Measurements from ENCODE around the gene FBLN1. TPM values are rescaled to one million over a fixed set of nuclear protein-coding genes. Genes with fewer than 3 reads are reported as not detected.

FBLN1 gene
- total and polyA plus RNA-seq, 5 donors from 2014 or later, result 0.49 TPM; not detected in 4

DNA sequence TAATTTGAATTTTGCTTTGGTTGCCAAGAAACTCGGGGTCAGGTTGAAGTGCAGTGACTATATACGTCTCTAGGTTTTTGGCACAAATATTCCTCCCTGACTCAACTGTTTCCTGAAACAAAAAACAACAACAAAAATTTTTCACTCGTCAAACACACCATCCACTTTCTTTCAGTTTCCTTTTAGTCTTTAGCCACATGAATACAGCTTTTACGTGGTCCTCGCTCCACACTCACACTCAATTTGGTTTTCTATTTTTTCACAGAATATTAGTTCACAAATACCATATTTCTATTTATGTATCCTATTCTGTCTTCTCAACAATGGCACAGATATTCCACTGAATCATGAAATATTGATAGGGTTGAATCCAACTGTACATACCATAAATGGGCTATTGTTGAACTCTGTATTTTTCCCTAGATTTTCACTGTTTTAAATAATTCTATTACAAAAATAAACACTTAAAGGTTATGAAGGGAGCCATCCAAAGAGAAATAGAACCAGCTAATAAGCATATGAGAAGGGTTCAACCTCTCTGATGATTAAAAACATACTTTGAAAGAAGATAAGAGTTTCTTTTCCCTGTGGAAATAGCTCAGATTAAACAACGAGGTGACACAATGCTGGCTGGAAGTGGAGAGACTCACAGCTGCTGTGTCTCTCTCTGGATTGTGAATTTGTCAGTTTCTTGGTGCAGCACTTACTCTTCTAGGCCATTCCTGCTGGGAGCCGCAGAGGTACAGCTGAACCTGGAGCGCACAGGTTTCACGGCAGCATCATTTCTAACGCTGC lies 5.1 kb upstream of the FBLN1 start:
- no peaks in the 10 kb centered on the region for H3K36me3 Mint-ChIP-seq
- H3K4me1 Mint-ChIP-seq, result peaks cover 0 to 5% (median 3%) of the 10 kb centered on the region in 4 donors
- no peak for DNase-seq
- Histone ChIP-seq H3K4me3 (ENCODE audit: low read depth, low read length) (no peak overlapping the region), H3K9me3 (ENCODE audit: control insufficient read depth in 2 of 2, low read length in 2 of 2) (no peaks in the 10 kb centered on the region), H3K27ac (ENCODE audit: insufficient read depth, low read length, poor library complexity, severe bottlenecking) (no peak overlapping the region), H3K36me3 (ENCODE audit: control insufficient read depth, insufficient read depth, low read length) (no peaks in the 10 kb centered on the region), H3K27me3 (ENCODE audit: control insufficient read depth, insufficient read depth, low read length) (peaks cover 2% of the 10 kb centered on the region), H3K4me1 (ENCODE audit: control insufficient read depth, insufficient read depth, low read length, poor library complexity, severe bottlenecking) (no peaks in the 10 kb centered on the region)
- no peak overlapping the region for H3K27ac Mint-ChIP-seq
- ATAC-seq (ENCODE audit: low read depth in 2 of 2), result no peak
- peaks cover 26% of the 10 kb centered on the region for H3K27me3 Mint-ChIP-seq
- H3K4me3 Mint-ChIP-seq, result no peak overlapping the region
- H3K9me3 Mint-ChIP-seq, result no peaks in the 10 kb centered on the region

DNA sequence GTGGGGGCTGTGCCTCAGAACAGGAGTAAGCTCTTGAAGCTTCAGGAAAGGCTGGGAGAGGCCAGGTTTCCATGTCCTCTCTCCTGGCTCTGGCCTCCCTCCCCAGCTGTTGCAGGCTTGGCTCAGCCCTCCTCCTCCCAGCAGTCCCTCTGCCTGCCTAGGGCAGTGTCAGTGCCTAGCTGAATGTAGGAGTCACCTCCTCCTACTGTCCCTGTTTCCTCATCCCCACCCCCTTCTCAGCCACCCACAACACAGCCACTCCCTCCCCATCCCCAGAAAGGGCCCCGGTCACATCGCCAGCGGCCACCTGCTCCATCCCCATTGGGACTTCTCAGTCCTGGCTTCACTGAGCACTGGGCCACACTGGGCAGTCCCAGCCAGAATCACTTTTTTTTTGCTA lies 2.9 kb upstream of the FBLN1 start:
- Mint-ChIP-seq H3K9me3 (no peaks in the 10 kb centered on the region), H3K27me3 (peaks cover 33% of the 10 kb centered on the region), H3K27ac (no peak overlapping the region), H3K4me3 (no peak overlapping the region), H3K36me3 (no peaks in the 10 kb centered on the region), H3K4me1 (peaks cover 0 to 5% (median 2%) of the 10 kb centered on the region in 4 donors)
- Histone ChIP-seq H3K9me3 (ENCODE audit: control insufficient read depth in 2 of 2, low read length in 2 of 2) (no peaks in the 10 kb centered on the region), H3K27ac (ENCODE audit: insufficient read depth, low read length, poor library complexity, severe bottlenecking) (no peak overlapping the region), H3K4me3 (ENCODE audit: low read depth, low read length) (no peak overlapping the region), H3K36me3 (ENCODE audit: control insufficient read depth, insufficient read depth, low read length) (no peaks in the 10 kb centered on the region), H3K27me3 (ENCODE audit: control insufficient read depth, insufficient read depth, low read length) (peaks cover 2% of the 10 kb centered on the region), H3K4me1 (ENCODE audit: control insufficient read depth, insufficient read depth, low read length, poor library complexity, severe bottlenecking) (peaks cover 8% of the 10 kb centered on the region)
- DNase-seq (no peak), ATAC-seq (ENCODE audit: low read depth in 2 of 2) (no peak)

GRCh38 chr22:45503050-45503815 lies 550 bp downstream of the FBLN1 start:
- Histone ChIP-seq H3K4me3 (ENCODE audit: low read depth, low read length) (no peak overlapping the region), H3K27ac (ENCODE audit: insufficient read depth, low read length, poor library complexity, severe bottlenecking) (no peak overlapping the region), H3K9me3 (ENCODE audit: control insufficient read depth in 2 of 2, low read length in 2 of 2) (no peaks in the 10 kb centered on the region), H3K27me3 (ENCODE audit: control insufficient read depth, insufficient read depth, low read length) (peaks cover 2% of the 10 kb centered on the region), H3K36me3 (ENCODE audit: control insufficient read depth, insufficient read depth, low read length) (no peaks in the 10 kb centered on the region), H3K4me1 (ENCODE audit: control insufficient read depth, insufficient read depth, low read length, poor library complexity, severe bottlenecking) (peaks cover 8% of the 10 kb centered on the region)
- no peak for DNase-seq
- H3K27me3 Mint-ChIP-seq, result peaks cover 36% of the 10 kb centered on the region
- H3K4me3 Mint-ChIP-seq, result peak overlapping the region in 1 of 4 donors; percentile 28
- peaks cover 0 to 2% (median 0%) of the 10 kb centered on the region in 7 donors for H3K9me3 Mint-ChIP-seq
- ATAC-seq (ENCODE audit: low read depth in 2 of 2), result no peak
- H3K36me3 Mint-ChIP-seq, result no peaks in the 10 kb centered on the region
- H3K4me1 Mint-ChIP-seq, result peaks cover 0 to 2% (median 0%) of the 10 kb centered on the region in 4 donors
- H3K27ac Mint-ChIP-seq, result no peak overlapping the region

DNA sequence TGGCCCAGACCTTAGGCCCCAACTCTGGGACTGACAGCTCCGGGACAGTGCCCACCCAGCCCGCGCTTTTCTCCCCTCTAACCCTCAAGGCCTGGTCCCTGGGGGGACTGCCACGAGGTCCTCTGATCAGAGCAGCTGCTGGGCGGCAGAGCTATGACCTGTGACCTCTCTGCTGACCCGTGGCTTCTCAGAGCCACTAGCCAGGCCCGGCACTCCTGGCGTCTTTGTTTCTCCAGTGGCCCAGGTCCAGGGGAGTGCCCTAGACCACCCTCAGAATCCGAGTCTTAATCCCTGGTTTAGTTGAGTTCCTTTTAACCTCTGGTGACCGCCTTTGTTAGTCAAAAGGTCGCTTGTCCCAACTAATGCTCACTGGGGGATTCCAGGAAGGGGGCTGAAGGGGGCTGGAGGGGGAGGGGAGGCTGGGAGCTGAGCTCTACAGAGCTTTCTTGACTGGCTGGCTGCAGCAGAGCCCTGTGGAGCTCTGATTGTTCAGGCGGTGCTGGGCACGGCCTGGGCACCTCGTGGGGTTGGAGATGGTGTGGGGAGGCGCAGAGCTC lies 1.2 kb downstream of the FBLN1 start:
- no peak for ATAC-seq (ENCODE audit: low read depth in 2 of 2)
- Mint-ChIP-seq H3K36me3 (no peaks in the 10 kb centered on the region), H3K9me3 (peaks cover 0 to 2% (median 0%) of the 10 kb centered on the region in 7 donors), H3K27ac (no peak overlapping the region), H3K27me3 (peaks cover 42% of the 10 kb centered on the region), H3K4me1 (no peaks in the 10 kb centered on the region), H3K4me3 (peak overlapping the region in 2 of 4 donors; percentile 54 to 78)
- Histone ChIP-seq H3K36me3 (ENCODE audit: control insufficient read depth, insufficient read depth, low read length) (no peaks in the 10 kb centered on the region), H3K27me3 (ENCODE audit: control insufficient read depth, insufficient read depth, low read length) (peaks cover 2% of the 10 kb centered on the region), H3K27ac (ENCODE audit: insufficient read depth, low read length, poor library complexity, severe bottlenecking) (no peak overlapping the region), H3K4me3 (ENCODE audit: low read depth, low read length) (no peak overlapping the region), H3K9me3 (ENCODE audit: control insufficient read depth in 2 of 2, low read length in 2 of 2) (no peaks in the 10 kb centered on the region), H3K4me1 (ENCODE audit: control insufficient read depth, insufficient read depth, low read length, poor library complexity, severe bottlenecking) (peaks cover 8% of the 10 kb centered on the region)
- DNase-seq, result no peak

DNA sequence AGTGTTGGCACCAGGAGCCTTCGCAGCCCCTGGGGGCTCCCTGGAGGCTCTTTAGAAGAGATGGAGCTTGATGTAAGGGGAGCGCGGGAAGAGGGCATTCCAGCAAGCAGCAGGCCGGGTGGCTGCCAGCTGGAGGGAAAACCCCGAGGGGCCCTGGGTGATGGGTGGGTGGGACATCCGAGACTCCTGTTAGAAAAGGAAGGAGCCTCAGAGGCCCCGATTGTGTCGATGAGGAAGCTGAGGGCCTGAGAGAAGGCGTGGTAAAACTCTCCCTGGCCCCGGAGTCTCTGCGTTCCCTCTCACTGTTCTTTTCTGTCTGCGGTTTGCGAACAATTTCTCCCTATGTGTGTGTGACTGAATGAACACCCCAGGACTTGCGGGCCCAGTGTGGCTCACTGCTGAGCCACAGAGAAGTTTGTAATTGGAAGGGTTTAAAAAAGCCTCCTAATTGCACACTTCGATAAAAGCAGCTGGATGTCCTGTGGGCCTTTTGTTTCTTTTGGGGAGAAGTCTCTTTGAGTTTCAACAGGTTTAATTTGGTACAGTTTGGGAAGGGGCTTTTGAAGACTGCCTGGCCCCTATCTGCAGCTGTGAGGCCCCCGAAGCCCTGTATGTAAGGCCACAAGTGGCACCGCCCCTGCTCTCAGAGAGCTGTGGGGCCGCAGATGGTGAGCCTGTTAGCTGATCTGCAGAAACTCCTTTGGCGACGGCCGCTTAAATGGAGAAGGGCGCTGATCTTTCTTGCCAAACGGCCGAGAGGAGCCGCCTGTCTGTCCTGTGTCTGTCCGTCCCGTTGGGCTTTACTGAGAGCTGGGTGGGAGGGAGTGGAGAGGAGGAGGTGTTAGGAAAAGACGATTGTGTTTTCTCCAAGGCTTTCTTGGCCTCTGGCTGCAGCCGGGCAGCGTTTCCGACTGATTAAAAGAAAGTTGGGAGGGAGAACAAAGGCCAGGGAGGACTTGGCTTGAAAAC lies 2.0 kb downstream of the FBLN1 start:
- DNase-seq (no peak), ATAC-seq (ENCODE audit: low read depth in 2 of 2) (no peak)
- Histone ChIP-seq H3K4me1 (ENCODE audit: control insufficient read depth, insufficient read depth, low read length, poor library complexity, severe bottlenecking) (peaks cover 8% of the 10 kb centered on the region), H3K9me3 (ENCODE audit: control insufficient read depth in 2 of 2, low read length in 2 of 2) (no peaks in the 10 kb centered on the region), H3K27ac (ENCODE audit: insufficient read depth, low read length, poor library complexity, severe bottlenecking) (no peak overlapping the region), H3K4me3 (ENCODE audit: low read depth, low read length) (no peak overlapping the region), H3K36me3 (ENCODE audit: control insufficient read depth, insufficient read depth, low read length) (no peaks in the 10 kb centered on the region), H3K27me3 (ENCODE audit: control insufficient read depth, insufficient read depth, low read length) (peaks cover 2% of the 10 kb centered on the region)
- H3K9me3 Mint-ChIP-seq, result peaks cover 0 to 2% (median 0%) of the 10 kb centered on the region in 7 donors
- H3K4me1 Mint-ChIP-seq, result no peaks in the 10 kb centered on the region
- no peaks in the 10 kb centered on the region for H3K36me3 Mint-ChIP-seq
- no peak overlapping the region for H3K27ac Mint-ChIP-seq
- H3K27me3 Mint-ChIP-seq, result peaks cover 44% of the 10 kb centered on the region
- H3K4me3 Mint-ChIP-seq, result peak overlapping the region in 2 of 4 donors; percentile 54 to 78

DNA sequence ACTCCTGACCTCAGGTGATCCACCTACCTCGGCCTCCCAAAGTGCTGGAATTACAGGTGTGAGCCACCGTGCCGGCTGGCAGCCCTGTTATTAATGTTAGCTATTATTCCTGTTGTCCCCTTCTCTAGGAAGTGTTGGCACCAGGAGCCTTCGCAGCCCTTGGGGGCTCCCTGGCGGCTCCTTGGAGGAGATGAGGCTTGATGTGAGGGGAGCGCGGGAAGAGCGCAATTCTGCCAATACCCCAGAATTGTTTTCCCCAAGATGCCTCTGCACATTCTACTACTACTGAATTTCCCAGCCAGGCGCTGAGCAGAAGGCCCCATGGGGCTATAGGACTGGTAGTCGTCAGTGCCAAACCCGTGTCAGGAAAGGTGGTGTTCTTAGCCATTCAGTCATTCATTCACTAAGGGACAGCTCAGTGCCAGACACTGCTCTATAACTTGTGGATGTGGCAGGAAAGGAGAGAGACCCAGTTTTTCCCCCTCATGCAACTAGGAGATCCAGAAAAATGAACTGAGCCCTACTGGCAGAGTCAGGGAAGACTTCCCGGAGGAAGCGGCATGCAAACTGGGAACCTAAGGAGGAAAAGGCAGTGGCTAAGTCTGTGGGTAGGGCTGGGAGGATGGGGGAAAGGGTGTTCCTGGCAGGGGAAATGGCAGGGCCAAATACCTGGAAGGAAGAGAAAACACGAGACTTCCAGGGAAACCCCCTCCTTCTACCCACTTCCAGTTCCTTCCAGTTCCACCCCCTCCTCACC lies 3.5 kb downstream of the FBLN1 start:
- Histone ChIP-seq H3K9me3 (ENCODE audit: control insufficient read depth in 2 of 2, low read length in 2 of 2) (no peaks in the 10 kb centered on the region), H3K27ac (ENCODE audit: insufficient read depth, low read length, poor library complexity, severe bottlenecking) (no peak overlapping the region), H3K36me3 (ENCODE audit: control insufficient read depth, insufficient read depth, low read length) (no peaks in the 10 kb centered on the region), H3K27me3 (ENCODE audit: control insufficient read depth, insufficient read depth, low read length) (peaks cover 2% of the 10 kb centered on the region), H3K4me1 (ENCODE audit: control insufficient read depth, insufficient read depth, low read length, poor library complexity, severe bottlenecking) (peaks cover 8% of the 10 kb centered on the region), H3K4me3 (ENCODE audit: low read depth, low read length) (no peak overlapping the region)
- Mint-ChIP-seq H3K4me3 (no peak overlapping the region), H3K4me1 (no peaks in the 10 kb centered on the region), H3K36me3 (no peaks in the 10 kb centered on the region), H3K9me3 (peaks cover 0 to 2% (median 0%) of the 10 kb centered on the region in 7 donors), H3K27me3 (peaks cover 40% of the 10 kb centered on the region), H3K27ac (no peak overlapping the region)
- DNase-seq (no peak), ATAC-seq (ENCODE audit: low read depth in 2 of 2) (no peak)

Data from CD4-positive, CD25-positive, alpha-beta regulatory T cell (primary cell).